Activated B cell treated with CpG ODN at 0.5 μM for 24 hours (primary cell): Measurements from ENCODE around the gene ALLC. TPM values are rescaled to one million over a fixed set of nuclear protein-coding genes. Genes with fewer than 3 reads are reported as not detected.

Source experiments
- ATAC-seq: fragments of 200-7000 bp; cut with Tn5 transposase; one replicate; pipeline ENCODE4 v1.10.0; 2021; ENCODE audit warnings: low read depth, mild to moderate bottlenecking, moderate library complexity
- CTCF ChIA-PET: fragments of 350-600 bp; sonication (Branson Sonifier 250); formaldehyde crosslinking; loops from one replicate; lab custom pipeline; 2021; ENCODE audit warnings: antibody characterized with exemption; lab: Charles Lee
- POLR2A ChIA-PET: fragments of 350-600 bp; sonication (Branson Sonifier 250); formaldehyde crosslinking; loops from one replicate; lab custom pipeline; 2021; ENCODE audit warnings: antibody characterized with exemption; lab: Charles Lee
- DNase-seq: peaks from one replicate; pipeline ENCODE4 v3.0.0; 2022
- H3K27ac Mint-ChIP-seq: one replicate; pipeline ENCODE4 v1.8.0; 2020; ENCODE audit warnings: mixed read lengths
- H3K27me3 Mint-ChIP-seq: one replicate; pipeline ENCODE4 v1.8.0; 2021; ENCODE audit warnings: mixed read lengths
- H3K36me3 Mint-ChIP-seq: one replicate; pipeline ENCODE4 v1.8.0; 2021; ENCODE audit warnings: low read depth, mixed read lengths
- H3K4me1 Mint-ChIP-seq: one replicate; pipeline ENCODE4 v1.8.0; 2021; ENCODE audit warnings: mixed read lengths
- H3K4me3 Mint-ChIP-seq: one replicate; pipeline ENCODE4 v1.8.0; 2020; ENCODE audit warnings: mild to moderate bottlenecking, mixed read lengths
- H3K9me3 Mint-ChIP-seq: one replicate; pipeline ENCODE4 v1.8.0; 2020; ENCODE audit warnings: mixed read lengths
- intact Hi-C: fragments of 100-400 bp; cut with micrococcal nuclease; formaldehyde crosslinking; loops from one replicate; pipeline ENCODE4 v1.15.1; 2024
- total RNA-seq: library from RNA; stranded (reverse); gene quantifications from 2 replicates; pipeline ENCODE4 v1.2.3, GENCODE V29; 2022
- TF ChIP-seq, protein P1 (sequence below): fragments of 200-600 bp; IDR thresholded peaks from one replicate; pipeline ENCODE4 v1.8.0; 2022; ENCODE audit warnings: antibody characterized with exemption, mild to moderate bottlenecking

ALLC gene
- total RNA-seq, 1 donor from 2014 or later, result not detected

- Mint-ChIP-seq H3K4me1 (no peaks in the 10 kb centered on the region), H3K27ac (no peak overlapping the region), H3K9me3 (no peaks in the 10 kb centered on the region), H3K36me3 (no peaks in the 10 kb centered on the region), H3K27me3 (peaks cover 5% of the 10 kb centered on the region), H3K4me3 (no peak overlapping the region)
- TF ChIP-seq, protein P1, sequence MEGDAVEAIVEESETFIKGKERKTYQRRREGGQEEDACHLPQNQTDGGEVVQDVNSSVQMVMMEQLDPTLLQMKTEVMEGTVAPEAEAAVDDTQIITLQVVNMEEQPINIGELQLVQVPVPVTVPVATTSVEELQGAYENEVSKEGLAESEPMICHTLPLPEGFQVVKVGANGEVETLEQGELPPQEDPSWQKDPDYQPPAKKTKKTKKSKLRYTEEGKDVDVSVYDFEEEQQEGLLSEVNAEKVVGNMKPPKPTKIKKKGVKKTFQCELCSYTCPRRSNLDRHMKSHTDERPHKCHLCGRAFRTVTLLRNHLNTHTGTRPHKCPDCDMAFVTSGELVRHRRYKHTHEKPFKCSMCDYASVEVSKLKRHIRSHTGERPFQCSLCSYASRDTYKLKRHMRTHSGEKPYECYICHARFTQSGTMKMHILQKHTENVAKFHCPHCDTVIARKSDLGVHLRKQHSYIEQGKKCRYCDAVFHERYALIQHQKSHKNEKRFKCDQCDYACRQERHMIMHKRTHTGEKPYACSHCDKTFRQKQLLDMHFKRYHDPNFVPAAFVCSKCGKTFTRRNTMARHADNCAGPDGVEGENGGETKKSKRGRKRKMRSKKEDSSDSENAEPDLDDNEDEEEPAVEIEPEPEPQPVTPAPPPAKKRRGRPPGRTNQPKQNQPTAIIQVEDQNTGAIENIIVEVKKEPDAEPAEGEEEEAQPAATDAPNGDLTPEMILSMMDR, result no peak
- ATAC-seq, result no peak
- DNase-seq, result no peak
- intact Hi-C loops, result no loop called here
- ChIA-PET CTCF (no interaction called here), POLR2A (no interaction called here)
Observed at GRCh38 chr2:3667151-3667631, 9.2 kb downstream of the ALLC start.

- TF ChIP-seq, protein P1, result no peak
- intact Hi-C loops, result no loop called here
- Mint-ChIP-seq H3K4me1 (no peaks in the 10 kb centered on the region), H3K27me3 (peaks cover 8% of the 10 kb centered on the region), H3K36me3 (no peaks in the 10 kb centered on the region), H3K4me3 (no peak overlapping the region), H3K27ac (no peak overlapping the region), H3K9me3 (no peaks in the 10 kb centered on the region)
- POLR2A ChIA-PET, result no interaction called here
- CTCF ChIA-PET, result no interaction called here
- DNase-seq (peak; percentile 12), ATAC-seq (no peak)
Observed at GRCh38 chr2:3669656-3670055, 11.7 kb downstream of the ALLC start.

- DNase-seq (no peak), ATAC-seq (no peak)
- H3K4me1 Mint-ChIP-seq, result no peaks in the 10 kb centered on the region
- peaks cover 8% of the 10 kb centered on the region for H3K27me3 Mint-ChIP-seq
- no peaks in the 10 kb centered on the region for H3K36me3 Mint-ChIP-seq
- no peak overlapping the region for H3K4me3 Mint-ChIP-seq
- H3K9me3 Mint-ChIP-seq, result no peaks in the 10 kb centered on the region
- H3K27ac Mint-ChIP-seq, result no peak overlapping the region
- TF ChIP-seq, protein P1, result no peak
- POLR2A ChIA-PET, result no interaction called here
- intact Hi-C loops, result no loop called here
- CTCF ChIA-PET, result no interaction called here
Observed at GRCh38 chr2:3670376-3670775, 12.4 kb downstream of the ALLC start.

DNA sequence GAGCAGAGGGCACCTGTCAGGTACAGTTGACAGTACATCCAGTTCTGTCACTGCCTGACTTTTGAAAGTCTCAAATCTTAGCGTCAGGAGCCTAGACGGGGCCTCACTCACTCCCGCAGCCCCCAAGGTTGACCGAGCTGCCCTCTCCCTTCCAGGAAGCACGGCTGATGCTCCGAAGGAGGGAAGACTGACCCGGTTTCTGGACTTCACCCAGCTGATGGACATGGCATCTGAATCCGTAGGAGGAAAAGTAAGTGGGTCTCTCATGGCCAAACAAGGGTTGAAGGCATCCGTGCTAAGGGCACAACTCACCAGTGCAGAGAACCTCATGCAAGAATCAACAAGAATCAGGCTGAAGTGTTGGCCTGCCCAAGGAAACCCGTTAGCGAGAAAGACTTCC lies 12.9 kb downstream of the ALLC start:
- H3K9me3 Mint-ChIP-seq, result no peaks in the 10 kb centered on the region
- H3K4me1 Mint-ChIP-seq, result no peaks in the 10 kb centered on the region
- intact Hi-C loops, result no loop called here
- TF ChIP-seq, protein P1, result no peak
- H3K27ac Mint-ChIP-seq, result no peak overlapping the region
- H3K4me3 Mint-ChIP-seq, result no peak overlapping the region
- no peaks in the 10 kb centered on the region for H3K36me3 Mint-ChIP-seq
- H3K27me3 Mint-ChIP-seq, result peaks cover 8% of the 10 kb centered on the region
- POLR2A ChIA-PET, result no interaction called here
- ATAC-seq (no peak), DNase-seq (no peak)
- CTCF ChIA-PET, result no interaction called here

GRCh38 chr2:3672861-3673678 lies 15.1 kb downstream of the ALLC start:
- no peaks in the 10 kb centered on the region for H3K36me3 Mint-ChIP-seq
- H3K4me1 Mint-ChIP-seq, result no peaks in the 10 kb centered on the region
- peaks cover 8% of the 10 kb centered on the region for H3K27me3 Mint-ChIP-seq
- H3K9me3 Mint-ChIP-seq, result no peaks in the 10 kb centered on the region
- ChIA-PET CTCF (no interaction called here), POLR2A (no interaction called here)
- TF ChIP-seq, protein P1, result no peak
- ATAC-seq, result no peak
- intact Hi-C loops, result no loop called here
- no peak for DNase-seq
- H3K4me3 Mint-ChIP-seq, result no peak overlapping the region
- no peak overlapping the region for H3K27ac Mint-ChIP-seq
